Measurements from ENCODE around the gene DCXR. TPM values are rescaled to one million over a fixed set of nuclear protein-coding genes. Genes with fewer than 3 reads are reported as not detected.

Gene DCXR
- total and polyA plus RNA-seq, 2 experiments from 2014 or later, result 86.9 to 137 TPM

GRCh38 chr17:82011617-82012187 lies 25.8 kb downstream of the DCXR start:
- H3K27me3 ChIP-seq (ENCODE audit: insufficient read depth), result no peaks in the 10 kb centered on the region
- H4K20me1 ChIP-seq (replicated peaks; ENCODE audit: insufficient read depth), result no peaks in the 10 kb centered on the region
- DNase-seq (ENCODE audit: low spot score) (no peak), ATAC-seq (no peak)
- Mint-ChIP-seq H3K27ac (no peak overlapping the region), H3K9me3 (no peaks in the 10 kb centered on the region), H3K4me3 (no peak overlapping the region), H3K4me1 (no peaks in the 10 kb centered on the region), H3K27me3 (ENCODE audit: insufficient read depth, low read depth, poor library complexity) (peaks cover 4% of the 10 kb centered on the region), H3K36me3 (ENCODE audit: low read depth) (no peaks in the 10 kb centered on the region)
- H3F3A ChIP-seq (replicated peaks; ENCODE audit: low read depth), result no peaks in the 10 kb centered on the region
- no peaks in the 10 kb centered on the region for H3K36me3 ChIP-seq (ENCODE audit: insufficient read depth)
- H3K79me2 ChIP-seq (replicated peaks; ENCODE audit: insufficient read depth), result no peaks in the 10 kb centered on the region
- H3K27ac ChIP-seq (ENCODE audit: low read depth), result no peak overlapping the region
- no peaks in the 10 kb centered on the region for H3K9me2 ChIP-seq (ENCODE audit: insufficient read depth)
- no peak overlapping the region for H3K4me3 ChIP-seq
- no peak overlapping the region for H3K4me2 ChIP-seq
- H3K4me1 ChIP-seq (ENCODE audit: insufficient read depth), result no peaks in the 10 kb centered on the region
- TF ChIP-seq ZNF462 (CRISPR knock-in tag; IDR thresholded peaks at IDR 0.05) (no peak), CTCF (conservative IDR thresholded peaks at IDR 0.05; ENCODE audit: low read depth in 2 of 2) (no peak), POLR2AphosphoS5 (IDR thresholded peaks at IDR 0.05; ENCODE audit: low read depth) (no peak), ZNF331 (CRISPR knock-in tag; IDR thresholded peaks at IDR 0.05; ENCODE audit: low read depth) (no peak), REST (IDR thresholded peaks at IDR 0.05; ENCODE audit: unreplicated experiment) (no peak), ETS1 (IDR thresholded peaks at IDR 0.05) (no peak), ZNF114 (CRISPR knock-in tag; IDR thresholded peaks at IDR 0.05) (no peak), JUNB (IDR thresholded peaks at IDR 0.05; ENCODE audit: unreplicated experiment) (no peak), STAT1 (IDR thresholded peaks at IDR 0.05; ENCODE audit: unreplicated experiment) (no peak), CREB1 (CRISPR knock-in tag; IDR thresholded peaks at IDR 0.05; ENCODE audit: low read depth) (no peak), EZH2phosphoT487 (IDR thresholded peaks at IDR 0.05; ENCODE audit: unreplicated experiment) (no peak)
- H2AFZ ChIP-seq, result no peak overlapping the region

All from GM23338 (cell line).